Mucosa of descending colon (tissue), 3 donors: Measurements from ENCODE around the gene ASPM. TPM values are rescaled to one million over a fixed set of nuclear protein-coding genes. Genes with fewer than 3 reads are reported as not detected.
A peak's percentile ranks its signal among the peaks of the same experiment; 100 is the strongest.

Experiments used
- ATAC-seq: fragments of 200-7000 bp; cut with Tn5 transposase; one replicate; pipeline ENCODE4 v1.9.1; 2020; ENCODE audit warnings: mild to moderate bottlenecking, moderate library complexity
- DNase-seq, 3 donors: peaks; one replicate each; pipeline ENCODE4 v3.0.0-alpha.2; 2020
- H3K36me3 ChIP-seq: fragments of 200-600 bp; one replicate; pipeline ENCODE4 v1.8.0; 2021; ENCODE audit warnings: low read depth, mild to moderate bottlenecking
- H3K4me1 ChIP-seq: fragments of 200-600 bp; one replicate; pipeline ENCODE4 v1.8.0; 2021; ENCODE audit warnings: low read depth, mild to moderate bottlenecking
- H3K4me3 ChIP-seq: fragments of 200-600 bp; one replicate; pipeline ENCODE4 v1.8.0; 2021; ENCODE audit warnings: mild to moderate bottlenecking
- H3K9me3 ChIP-seq: fragments of 200-600 bp; one replicate; pipeline ENCODE4 v1.8.0; 2021; ENCODE audit warnings: mild to moderate bottlenecking
- CTCF ChIP-seq: fragments of 200-600 bp; IDR thresholded peaks from one replicate; pipeline ENCODE4 v1.8.0; 2022; ENCODE audit warnings: antibody characterized with exemption, mild to moderate bottlenecking
- intact Hi-C, 2 donors: fragments of 100-400 bp; cut with DNase I in 1 of 2; cut with micrococcal nuclease in 1 of 2; formaldehyde crosslinking; loops; one replicate each; pipeline versions ENCODE4 v1.11.0 to v1.11.1; 2022; cut with DNase I, micrococcal nuclease
- total RNA-seq, 3 donors: library from RNA; stranded (reverse); fragmentation: NEBNext Ultra II Directional in 2 of 3; extraction: Animal tissue kit (Norgen Biotek cat#: 25700) in 2 of 3; gene quantifications; one replicate each; pipeline versions ENCODE4 v1.2.1 to v1.2.4, GENCODE V29; 2021 to 2023
- donor health status: DM: no; HTN: no; CAD: no; lungs with moderate emphysema.
- donor health status: DM: no; HTN: no; CAD: no.
- donor health status: DM: no; HTN: yes; CAD: no.

ASPM gene
- total RNA-seq, 3 donors from 2014 or later = 1.3 to 10.9 (median 3.1) TPM

GRCh38 chr1:197173571-197174507, 27.4 kb upstream of the ASPM start:
- intact Hi-C loops = no loop called here
- H3K4me1 ChIP-seq = no peaks in the 10 kb centered on the region
- no peak overlapping the region for H3K4me3 ChIP-seq
- H3K9me3 ChIP-seq = no peaks in the 10 kb centered on the region
- ATAC-seq (peak; percentile 74), DNase-seq (peak in 1 of 3 donors; percentile 10)
- no peak for TF ChIP-seq CTCF
- no peaks in the 10 kb centered on the region for H3K36me3 ChIP-seq

- no peak for TF ChIP-seq CTCF
- H3K9me3 ChIP-seq = no peaks in the 10 kb centered on the region
- no peaks in the 10 kb centered on the region for H3K36me3 ChIP-seq
- H3K4me1 ChIP-seq = no peaks in the 10 kb centered on the region
- no peak for ATAC-seq
- no peak for DNase-seq
- H3K4me3 ChIP-seq = no peak overlapping the region
- intact Hi-C loops = no loop called here
These were observed 25.1 kb upstream of the ASPM start for GRCh38 chr1:197171531-197171930.

GRCh38 chr1:197170538-197170937, 24.1 kb upstream of the ASPM start:
- no peaks in the 10 kb centered on the region for H3K36me3 ChIP-seq
- intact Hi-C loops = no loop called here

GRCh38 chr1:197159461-197159860, 13.0 kb upstream of the ASPM start:
- intact Hi-C loops = no loop called here
- no peak for TF ChIP-seq CTCF
- DNase-seq = no peak
- Histone ChIP-seq H3K9me3 (no peaks in the 10 kb centered on the region), H3K36me3 (no peaks in the 10 kb centered on the region), H3K4me1 (no peaks in the 10 kb centered on the region), H3K4me3 (no peak overlapping the region)
- no peak for ATAC-seq

More at GRCh38 chr1:197170538-197170937, 24.1 kb upstream of the ASPM start:
- Histone ChIP-seq H3K9me3 (no peaks in the 10 kb centered on the region), H3K4me3 (no peak overlapping the region), H3K4me1 (no peaks in the 10 kb centered on the region)
- no peak for TF ChIP-seq CTCF
- no peak for ATAC-seq
- DNase-seq = no peak

- no peaks in the 10 kb centered on the region for H3K36me3 ChIP-seq
- no peaks in the 10 kb centered on the region for H3K4me1 ChIP-seq
- no peak for TF ChIP-seq CTCF
- no peak for DNase-seq
- no peaks in the 10 kb centered on the region for H3K9me3 ChIP-seq
- ATAC-seq = no peak
- no peak overlapping the region for H3K4me3 ChIP-seq
- intact Hi-C loops = no loop called here
These were observed 10.2 kb upstream of the ASPM start for GRCh38 chr1:197156692-197157091.
